Lower leg skin (tissue), 3 donors: ENCODE measurements around the gene ARL6IP5.

Source experiments
- POLR2A ChIP-seq, 2 donors: fragments of 450-650 bp; IDR thresholded peaks; one replicate each; pipeline ENCODE4 v1.6.1; 2016 to 2017; ENCODE audit warnings: antibody characterized with exemption in 2 of 2, mild to moderate bottlenecking in 1 of 2, moderate library complexity in 1 of 2
- TF ChIP-seq, protein P1 (sequence below), 3 donors: fragments of 450-650 bp; IDR thresholded peaks; one replicate each; pipeline ENCODE4 v1.5.1; 2016; ENCODE audit warnings: antibody characterized with exemption in 3 of 3, mild to moderate bottlenecking in 3 of 3, moderate library complexity in 2 of 3

DNA sequence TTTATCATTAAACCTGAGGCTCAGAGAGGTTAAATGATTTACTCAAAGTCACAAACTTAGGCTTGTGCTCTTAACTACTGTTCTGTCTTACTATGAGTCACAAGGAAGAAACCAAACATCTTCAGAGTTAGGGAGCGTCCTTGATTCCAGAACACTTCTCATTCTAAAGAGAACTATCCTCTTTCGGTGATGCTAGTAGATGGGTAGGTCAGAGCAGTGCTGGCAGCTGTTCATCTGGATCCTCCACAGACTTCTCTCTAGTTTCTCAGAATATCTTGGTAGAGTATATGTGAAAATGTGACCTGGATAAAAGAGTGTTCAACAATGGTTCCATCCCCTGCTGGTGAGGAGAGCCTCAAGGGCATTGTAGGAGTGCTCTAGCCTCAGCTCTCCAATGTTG is 3.3 kb downstream of the ARL6IP5 start:
- TF ChIP-seq, protein P1, sequence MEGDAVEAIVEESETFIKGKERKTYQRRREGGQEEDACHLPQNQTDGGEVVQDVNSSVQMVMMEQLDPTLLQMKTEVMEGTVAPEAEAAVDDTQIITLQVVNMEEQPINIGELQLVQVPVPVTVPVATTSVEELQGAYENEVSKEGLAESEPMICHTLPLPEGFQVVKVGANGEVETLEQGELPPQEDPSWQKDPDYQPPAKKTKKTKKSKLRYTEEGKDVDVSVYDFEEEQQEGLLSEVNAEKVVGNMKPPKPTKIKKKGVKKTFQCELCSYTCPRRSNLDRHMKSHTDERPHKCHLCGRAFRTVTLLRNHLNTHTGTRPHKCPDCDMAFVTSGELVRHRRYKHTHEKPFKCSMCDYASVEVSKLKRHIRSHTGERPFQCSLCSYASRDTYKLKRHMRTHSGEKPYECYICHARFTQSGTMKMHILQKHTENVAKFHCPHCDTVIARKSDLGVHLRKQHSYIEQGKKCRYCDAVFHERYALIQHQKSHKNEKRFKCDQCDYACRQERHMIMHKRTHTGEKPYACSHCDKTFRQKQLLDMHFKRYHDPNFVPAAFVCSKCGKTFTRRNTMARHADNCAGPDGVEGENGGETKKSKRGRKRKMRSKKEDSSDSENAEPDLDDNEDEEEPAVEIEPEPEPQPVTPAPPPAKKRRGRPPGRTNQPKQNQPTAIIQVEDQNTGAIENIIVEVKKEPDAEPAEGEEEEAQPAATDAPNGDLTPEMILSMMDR (IDR thresholded peaks at IDR 0.05) = no peak
- TF ChIP-seq POLR2A (IDR thresholded peaks at IDR 0.05) = no peak
